ENCODE results near the gene ZNF512B.

- TF ChIP-seq CTCF (conservative IDR thresholded peaks at IDR 0.05): no peak
- no peak for TF ChIP-seq ZFX (IDR thresholded peaks at IDR 0.05)
These were observed 35.3 kb downstream of the ZNF512B start for GRCh38 chr20:63934271-63935068.

Measured in C4-2B (cell line).